HepG2 (cell line): ENCODE measurements around the gene AKR1A1. TPM values are rescaled to one million over a fixed set of nuclear protein-coding genes. Genes with fewer than 3 reads are reported as not detected.

Experiments
- ATAC-seq: fragments of 200-7000 bp; cut with Tn5 transposase; 3 replicates; pipeline ENCODE4 v1.9.1; 2020; ENCODE audit warnings: mild to moderate bottlenecking, moderate library complexity
- BruUV-seq: library from RNA; stranded (reverse); fragments of 400-500 nt; replicated peaks from 2 replicates; lab custom pipeline; 2021; lab: Mats Ljungman, UMichigan
- CTCF ChIA-PET: fragments of 300-600 bp; formaldehyde crosslinking; extraction: SDS; loops from one replicate; lab custom pipeline; 2021; ENCODE audit warnings: low total read pairs, inconsistent platforms, low intra/inter-chr PET ratio; lab: Yijun Ruan, JAX
- POLR2A ChIA-PET: fragments of 350-600 bp; sonication (Branson Sonifier 250); formaldehyde crosslinking; loops from one replicate; lab custom pipeline; 2020; ENCODE audit warnings: antibody characterized with exemption, inconsistent platforms; lab: Yijun Ruan, JAX
- DNase-seq: peaks from one replicate; pipeline ENCODE4 v3.0.0-alpha.2; 2015; ENCODE audit warnings: low spot score
- FAIRE-seq: peaks from 3 replicates; lab custom pipeline; 2011; peaks lifted over from hg19 to GRCh38; lab: Jason Lieb, UNC
- H2AFZ ChIP-seq: one replicate; pipeline ENCODE4 v1.6.1; 2011; ENCODE audit warnings: low read length, inconsistent platforms
- H3K27ac ChIP-seq: fragments of 300-600 bp; 3 replicates; pipeline ENCODE4 v1.8.0; 2011; ENCODE audit warnings: mixed run types, mild to moderate bottlenecking, mixed read lengths, low read length, inconsistent platforms; ENCODE audit not compliant: insufficient read depth; ENCODE audit errors: extremely low read length
- H3K27me3 ChIP-seq, 2 experiments: fragments of 200-600 bp in 1 of 2; 2 replicates in 1 of 2; 3 replicates in 1 of 2; pipeline versions ENCODE4 v1.6.0 to v1.8.0; 2011; ENCODE audit warnings: low read length in 2 of 2, mild to moderate bottlenecking in 2 of 2, moderate library complexity in 2 of 2, inconsistent platforms in 1 of 2; ENCODE audit not compliant: insufficient read depth in 2 of 2, control insufficient read depth in 1 of 2
- H3K36me3 ChIP-seq, 2 experiments: fragments of 200-600 bp in 1 of 2; replicated peaks in 1 of 2; 2 replicates in 1 of 2; 3 replicates in 1 of 2; pipeline versions ENCODE4 v1.5.1 to v1.8.0; 2011; ENCODE audit warnings: low read length in 2 of 2, inconsistent platforms in 1 of 2; ENCODE audit not compliant: insufficient read depth in 2 of 2, control insufficient read depth in 1 of 2
- H3K4me1 ChIP-seq: 2 replicates; pipeline ENCODE4 v1.5.1; 2012; ENCODE audit warnings: low read length, inconsistent platforms; ENCODE audit not compliant: insufficient read depth
- H3K4me2 ChIP-seq: 2 replicates; pipeline ENCODE4 v1.6.0; 2011; ENCODE audit warnings: low read depth, low read length, inconsistent platforms
- H3K4me3 ChIP-seq, 3 experiments: fragments of 200-600 bp in 1 of 3; sonication (generic), shearing (Covaris generic) in 1 of 3; replicated peaks in 1 of 3; 2 replicates each; pipeline ENCODE4 v1.5.1; 2011 to 2016; ENCODE audit warnings: low read length in 3 of 3, inconsistent platforms in 2 of 3, low read depth in 2 of 3, mild to moderate bottlenecking in 2 of 3, control low read depth in 1 of 3, mixed read lengths in 1 of 3; ENCODE audit not compliant: insufficient read depth in 1 of 3
- H3K79me2 ChIP-seq: one replicate; pipeline ENCODE4 v1.6.1; 2011; ENCODE audit warnings: low read length, inconsistent platforms; ENCODE audit not compliant: insufficient read depth
- H3K9ac ChIP-seq: 2 replicates; pipeline ENCODE4 v1.6.0; 2011; ENCODE audit warnings: mild to moderate bottlenecking, low read depth, low read length, inconsistent platforms; ENCODE audit not compliant: insufficient read depth
- H3K9me3 ChIP-seq: 2 replicates; pipeline ENCODE4 v1.5.1; 2012; ENCODE audit warnings: mild to moderate bottlenecking, low read length
- H4K20me1 ChIP-seq: 2 replicates; pipeline ENCODE4 v1.6.0; 2011; ENCODE audit warnings: inconsistent platforms, mild to moderate bottlenecking, low read length, moderate library complexity; ENCODE audit not compliant: insufficient read depth
- FOXA1 ChIP-seq, 2 experiments: fragments of 450-650 bp in 1 of 2; sonication (generic) in 1 of 2; formaldehyde crosslinking in 1 of 2; IDR thresholded peaks; 2 replicates each; pipeline versions ENCODE4 v1.4.0 to v1.6.1; 2016 to 2020; ENCODE audit warnings: missing genetic modification reagents in 1 of 2
- HOXA5 ChIP-seq: sonication (generic); formaldehyde crosslinking; IDR thresholded peaks from 2 replicates; pipeline ENCODE4 v1.4.0; 2020; ENCODE audit warnings: missing genetic modification reagents
- MAF1 ChIP-seq: sonication (generic); formaldehyde crosslinking; IDR thresholded peaks from 2 replicates; pipeline ENCODE4 v1.5.0; 2020; ENCODE audit warnings: missing genetic modification reagents, borderline replicate concordance
- POLR2AphosphoS5 ChIP-seq: IDR thresholded peaks from 2 replicates; pipeline ENCODE4 v1.6.1; 2012; ENCODE audit warnings: low read depth, low read length
- SSRP1 ChIP-seq: IDR thresholded peaks from 2 replicates; pipeline ENCODE4 v1.6.1; 2016; ENCODE audit warnings: control low read depth
- TBP ChIP-seq: sonication (generic); formaldehyde crosslinking; IDR thresholded peaks from 2 replicates; pipeline ENCODE4 v1.5.0; 2020; ENCODE audit warnings: missing genetic modification reagents
- TGIF2 ChIP-seq: IDR thresholded peaks from 2 replicates; pipeline ENCODE4 v1.6.1; 2016; ENCODE audit warnings: control low read depth, missing compliant biosample characterization
- ZNF101 ChIP-seq: sonication (generic); formaldehyde crosslinking; IDR thresholded peaks from 2 replicates; pipeline ENCODE4 v1.4.0; 2020; ENCODE audit warnings: mild to moderate bottlenecking, low read depth, missing genetic modification reagents, borderline replicate concordance
- ZNF138 ChIP-seq: sonication (generic); formaldehyde crosslinking; IDR thresholded peaks from 2 replicates; pipeline ENCODE4 v1.5.0; 2020; ENCODE audit warnings: mild to moderate bottlenecking, low read depth, missing genetic modification reagents
- ZNF841 ChIP-seq: sonication (generic); formaldehyde crosslinking; IDR thresholded peaks from 2 replicates; pipeline ENCODE4 v1.8.1; 2023; ENCODE audit warnings: missing genetic modification reagents, borderline replicate concordance
- WGBS: methylation state at CpG from one replicate; pipeline ENCODE4 v1.1.6; 2017; ENCODE audit warnings: low lambda C conversion rate; 5-methylcytosine and 5-hydroxymethylcytosine counted together
- in situ Hi-C: cut with HindIII; loops from 2 replicates; pipeline ENCODE4 v1.10.0; 2017; ENCODE audit warnings: low pct_unique_long_range_greater_than_20kb; ENCODE audit not compliant: extremely low pct_ligation_motif_present
- intact Hi-C: fragments of 100-400 bp; cut with micrococcal nuclease; formaldehyde crosslinking; loops from one replicate; pipeline ENCODE4 v1.10.0; 2022; ENCODE audit not compliant: unreplicated experiment
- polyA plus RNA-seq, 8 experiments: library from polyadenylated mRNA; depleted of rRNA in 3 of 8; stranded (reverse) in 7 of 8; unstranded in 1 of 8; fragments of >200 nt; fragmentation: Illumina TruSeq in 4 of 8; extraction: Trizol in 4 of 8; gene quantifications; 2 replicates each; pipeline versions ENCODE4 v1.2.1 to v1.2.3, GENCODE V29; 2011 to 2016; ENCODE audit warnings: low read depth in 4 of 8, missing spikeins in 1 of 8, mixed read lengths in 1 of 8; ENCODE audit not compliant: insufficient read depth in 1 of 8
- total RNA-seq, 5 experiments: library from RNA; depleted of rRNA; stranded (reverse); fragments of >200 nt; fragmentation: Illumina TruSeq; extraction: Trizol; gene quantifications; 2 replicates each; pipeline ENCODE4 v1.2.3, GENCODE V29; 2016; ENCODE audit warnings: low read depth in 1 of 5
- TF ChIP-seq, protein P1 (sequence below), 2 experiments: fragments of 450-650 bp in 1 of 2; sonication (generic) in 1 of 2; formaldehyde crosslinking in 1 of 2; IDR thresholded peaks; 2 replicates each; pipeline versions ENCODE4 v1.6.1 to v1.8.0; 2016 to 2022; ENCODE audit warnings: antibody characterized with exemption in 1 of 2, mild to moderate bottlenecking in 1 of 2, missing genetic modification reagents in 1 of 2
- TF ChIP-seq, protein P2 (sequence below): sonication (generic); formaldehyde crosslinking; IDR thresholded peaks from 2 replicates; pipeline ENCODE4 v1.5.0; 2020; ENCODE audit warnings: mild to moderate bottlenecking, missing genetic modification reagents

The AKR1A1 gene
- total and polyA plus RNA-seq, 2 of the 13 experiments (the other 11 are each of a cell fraction or from before 2014, with no cell fraction given): 181 to 217 TPM

GRCh38 chr1:45569962-45570581 is 19.4 kb downstream of the AKR1A1 start:
- intact Hi-C loops: loop anchor here (1.0 to 5.0 kb wide), 3 partner anchors 19 to 213 kb away; partner anchors contain the start of gene AKR1A1
- no peaks in the 10 kb centered on the region for H3K9me3 ChIP-seq
- H4K20me1 ChIP-seq: 0 out of 2 replicates have a peak, but pooled peaks cover 6% of the 10 kb centered on the region
- H3K9ac ChIP-seq: no peak overlapping the region
- DNase-seq (peak; percentile 65), FAIRE-seq (peak; percentile 91), ATAC-seq (peak; percentile 81)
- no peak overlapping the region for H2AFZ ChIP-seq
- H3K79me2 ChIP-seq: no peaks in the 10 kb centered on the region
- H3K4me2 ChIP-seq: no peak overlapping the region
- no peaks in the 10 kb centered on the region for H3K4me1 ChIP-seq
- H3K36me3 ChIP-seq: peaks cover 19 to 44% of the 10 kb centered on the region in 2 experiments
- BruUV-seq: no TSS peak
- ChIA-PET CTCF (interaction anchor here (0.6 to 4.2 kb wide), 4 partner anchors 24 to 211 kb away, joined by 3 to 49 read pairs (median 4); no protein-coding TSS in a partner anchor), POLR2A (interaction anchor here (1.6 to 4.3 kb wide), 9 partner anchors 9 to 79 kb away, joined by 4 to 49 read pairs (median 6); partner anchors contain the start of genes AKR1A1, CCDC163, MMACHC and PRDX1)
- no peak overlapping the region for H3K27ac ChIP-seq
- WGBS: 21% methylated on average over 7 of the region's 8 CpGs
- no peak overlapping the region for H3K4me3 ChIP-seq
- no peaks in the 10 kb centered on the region for H3K27me3 ChIP-seq
- in situ Hi-C loops: loop anchor here (5.0 kb wide), 1 partner anchor 58 kb away; no protein-coding TSS in a partner anchor
- TF ChIP-seq ZNF138 (CRISPR knock-in tag): no peak
- no peak for TF ChIP-seq TBP
- TF ChIP-seq HOXA5: no peak
- TF ChIP-seq, protein P1, sequence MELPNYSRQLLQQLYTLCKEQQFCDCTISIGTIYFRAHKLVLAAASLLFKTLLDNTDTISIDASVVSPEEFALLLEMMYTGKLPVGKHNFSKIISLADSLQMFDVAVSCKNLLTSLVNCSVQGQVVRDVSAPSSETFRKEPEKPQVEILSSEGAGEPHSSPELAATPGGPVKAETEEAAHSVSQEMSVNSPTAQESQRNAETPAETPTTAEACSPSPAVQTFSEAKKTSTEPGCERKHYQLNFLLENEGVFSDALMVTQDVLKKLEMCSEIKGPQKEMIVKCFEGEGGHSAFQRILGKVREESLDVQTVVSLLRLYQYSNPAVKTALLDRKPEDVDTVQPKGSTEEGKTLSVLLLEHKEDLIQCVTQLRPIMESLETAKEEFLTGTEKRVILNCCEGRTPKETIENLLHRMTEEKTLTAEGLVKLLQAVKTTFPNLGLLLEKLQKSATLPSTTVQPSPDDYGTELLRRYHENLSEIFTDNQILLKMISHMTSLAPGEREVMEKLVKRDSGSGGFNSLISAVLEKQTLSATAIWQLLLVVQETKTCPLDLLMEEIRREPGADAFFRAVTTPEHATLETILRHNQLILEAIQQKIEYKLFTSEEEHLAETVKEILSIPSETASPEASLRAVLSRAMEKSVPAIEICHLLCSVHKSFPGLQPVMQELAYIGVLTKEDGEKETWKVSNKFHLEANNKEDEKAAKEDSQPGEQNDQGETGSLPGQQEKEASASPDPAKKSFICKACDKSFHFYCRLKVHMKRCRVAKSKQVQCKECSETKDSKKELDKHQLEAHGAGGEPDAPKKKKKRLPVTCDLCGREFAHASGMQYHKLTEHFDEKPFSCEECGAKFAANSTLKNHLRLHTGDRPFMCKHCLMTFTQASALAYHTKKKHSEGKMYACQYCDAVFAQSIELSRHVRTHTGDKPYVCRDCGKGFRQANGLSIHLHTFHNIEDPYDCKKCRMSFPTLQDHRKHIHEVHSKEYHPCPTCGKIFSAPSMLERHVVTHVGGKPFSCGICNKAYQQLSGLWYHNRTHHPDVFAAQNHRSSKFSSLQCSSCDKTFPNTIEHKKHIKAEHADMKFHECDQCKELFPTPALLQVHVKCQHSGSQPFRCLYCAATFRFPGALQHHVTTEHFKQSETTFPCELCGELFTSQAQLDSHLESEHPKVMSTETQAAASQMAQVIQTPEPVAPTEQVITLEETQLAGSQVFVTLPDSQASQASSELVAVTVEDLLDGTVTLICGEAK (IDR thresholded peaks at IDR 0.05): no peak
- TF ChIP-seq, protein P1 (CRISPR knock-in tag; IDR thresholded peaks at IDR 0.05): no peak
- no peak for TF ChIP-seq MAF1 (CRISPR knock-in tag)
- TF ChIP-seq SSRP1: peak; percentile 23; the same call in 1 of the 2 replicates
- TF ChIP-seq, protein P2, sequence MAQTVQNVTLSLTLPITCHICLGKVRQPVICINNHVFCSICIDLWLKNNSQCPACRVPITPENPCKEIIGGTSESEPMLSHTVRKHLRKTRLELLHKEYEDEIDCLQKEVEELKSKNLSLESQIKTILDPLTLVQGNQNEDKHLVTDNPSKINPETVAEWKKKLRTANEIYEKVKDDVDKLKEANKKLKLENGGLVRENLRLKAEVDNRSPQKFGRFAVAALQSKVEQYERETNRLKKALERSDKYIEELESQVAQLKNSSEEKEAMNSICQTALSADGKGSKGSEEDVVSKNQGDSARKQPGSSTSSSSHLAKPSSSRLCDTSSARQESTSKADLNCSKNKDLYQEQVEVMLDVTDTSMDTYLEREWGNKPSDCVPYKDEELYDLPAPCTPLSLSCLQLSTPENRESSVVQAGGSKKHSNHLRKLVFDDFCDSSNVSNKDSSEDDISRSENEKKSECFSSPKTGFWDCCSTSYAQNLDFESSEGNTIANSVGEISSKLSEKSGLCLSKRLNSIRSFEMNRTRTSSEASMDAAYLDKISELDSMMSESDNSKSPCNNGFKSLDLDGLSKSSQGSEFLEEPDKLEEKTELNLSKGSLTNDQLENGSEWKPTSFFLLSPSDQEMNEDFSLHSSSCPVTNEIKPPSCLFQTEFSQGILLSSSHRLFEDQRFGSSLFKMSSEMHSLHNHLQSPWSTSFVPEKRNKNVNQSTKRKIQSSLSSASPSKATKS (CRISPR knock-in tag): no peak
- 0 out of 2 replicates have a peak, but pooled peaks have one; percentile 15 for TF ChIP-seq POLR2AphosphoS5
- no peak for TF ChIP-seq ZNF841 (CRISPR knock-in tag)
- TF ChIP-seq TGIF2: 0 out of 2 replicates have a peak, but pooled peaks have one; percentile 33
- no peak for TF ChIP-seq FOXA1 (IDR thresholded peaks at IDR 0.05)
- TF ChIP-seq FOXA1 (CRISPR knock-in tag; IDR thresholded peaks at IDR 0.05): no peak
- no peak for TF ChIP-seq ZNF101
